GM11168 (cell line): ENCODE results near the gene NLN.
"Not testable (repeated sequence)": the region's sequence is repeated elsewhere in the genome, so short reads cannot be mapped to it uniquely, and the experiment has no call there.

Experiments used
- in situ Hi-C: fragments of 300-500 bp; cut with MboI; formaldehyde crosslinking; loops from one replicate; pipeline ENCODE4 v1.12.0; 2022; ENCODE audit warnings: low sequenced_read_pairs; ENCODE audit not compliant: unreplicated experiment

Gene NLN

DNA sequence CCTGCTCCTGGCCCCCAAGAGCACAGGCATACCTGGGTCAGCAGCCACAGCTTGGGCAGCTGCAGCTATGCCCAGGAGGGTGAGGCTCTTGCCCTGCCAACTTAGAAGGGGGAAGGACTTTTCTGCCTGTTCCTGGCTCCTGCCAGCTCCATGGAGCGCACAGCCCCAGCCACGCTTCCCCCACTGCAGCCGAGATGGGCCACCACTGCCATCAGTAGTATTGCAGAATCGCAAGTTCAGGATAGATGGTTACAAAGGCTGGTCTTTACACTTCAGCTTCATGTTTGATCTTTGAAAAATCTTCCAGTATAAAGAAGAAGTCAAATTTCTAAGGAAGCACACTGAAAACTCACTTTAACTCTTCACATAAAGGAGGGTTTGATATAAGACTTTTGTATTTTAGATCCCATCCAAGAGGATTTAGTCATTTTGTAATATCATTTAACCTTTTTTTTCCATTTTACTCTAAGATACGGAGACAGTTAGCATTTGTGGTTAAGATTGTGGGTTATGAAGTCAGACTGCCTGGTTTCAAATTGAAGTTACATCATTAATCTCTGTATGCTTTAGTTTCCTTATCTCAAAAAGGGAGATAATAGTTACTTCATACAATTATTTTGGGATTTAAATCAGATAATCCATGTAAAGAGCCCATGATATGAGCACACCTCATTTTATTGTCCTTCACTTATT is 81.8 kb downstream of the NLN start:
- in situ Hi-C loops = no loop called here

DNA sequence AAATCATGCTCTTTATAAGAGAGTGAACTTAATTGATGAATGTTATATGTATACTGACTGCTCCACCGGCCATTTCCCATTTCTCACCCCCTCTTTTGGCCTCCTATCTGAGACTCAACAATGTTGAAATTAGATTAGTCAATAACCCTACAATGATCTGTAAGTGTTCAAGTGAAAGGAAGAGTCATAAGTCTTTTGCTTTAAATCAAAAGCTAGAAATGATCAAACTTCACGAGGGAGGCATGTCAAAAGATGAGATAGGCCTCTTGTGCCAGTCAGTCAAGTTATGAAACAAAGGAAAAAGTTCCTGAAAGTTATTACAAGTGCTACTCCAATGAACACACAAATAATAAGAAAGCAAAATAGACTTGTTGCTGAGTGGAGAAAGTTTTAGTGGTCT is 83.1 kb downstream of the NLN start:
- in situ Hi-C loops = no loop called here

DNA sequence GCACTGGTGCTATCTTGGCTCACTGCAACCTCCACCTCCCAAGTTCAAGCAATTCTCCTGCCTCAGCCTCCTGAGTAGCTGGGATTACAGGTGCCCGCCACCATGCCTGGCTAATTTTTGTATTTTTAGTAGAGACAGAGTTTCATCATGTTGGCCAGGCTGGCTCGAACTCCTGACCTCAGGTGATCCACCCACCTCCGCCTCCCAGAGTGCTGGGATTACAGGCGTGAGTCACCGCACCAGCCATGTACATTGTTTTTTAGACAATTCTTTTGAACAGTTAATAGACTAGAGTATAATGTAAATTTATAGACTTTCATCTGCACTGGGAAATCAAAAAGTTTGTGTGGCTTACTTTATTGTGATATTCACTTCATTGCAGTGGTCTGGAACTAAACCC is 85.5 kb downstream of the NLN start:
- in situ Hi-C loops = not testable (repeated sequence)

DNA sequence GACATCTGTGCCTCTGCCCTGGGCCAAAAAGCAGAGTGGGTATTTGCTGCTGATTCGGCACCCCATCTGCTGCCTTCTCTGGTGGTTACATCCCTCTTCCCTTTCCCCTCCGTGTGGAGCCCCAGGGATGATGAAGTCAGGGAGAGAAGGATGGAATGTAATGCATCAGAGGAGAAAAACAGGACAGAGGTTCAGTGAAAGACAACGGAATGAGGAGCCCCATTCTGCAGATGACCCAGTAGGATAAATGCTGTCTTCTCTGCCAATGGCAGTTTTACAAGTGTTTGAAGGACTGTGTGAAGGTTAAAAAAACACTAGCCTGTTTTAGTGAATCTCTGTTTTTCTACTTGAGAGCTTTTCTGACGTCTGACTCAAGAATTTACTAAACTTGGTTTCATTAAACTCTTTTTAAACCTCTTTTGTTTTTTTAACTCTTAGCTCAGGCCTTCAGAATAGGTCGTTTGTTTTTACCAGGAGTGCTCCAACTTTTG is 86.3 kb downstream of the NLN start:
- in situ Hi-C loops = no loop called here

DNA sequence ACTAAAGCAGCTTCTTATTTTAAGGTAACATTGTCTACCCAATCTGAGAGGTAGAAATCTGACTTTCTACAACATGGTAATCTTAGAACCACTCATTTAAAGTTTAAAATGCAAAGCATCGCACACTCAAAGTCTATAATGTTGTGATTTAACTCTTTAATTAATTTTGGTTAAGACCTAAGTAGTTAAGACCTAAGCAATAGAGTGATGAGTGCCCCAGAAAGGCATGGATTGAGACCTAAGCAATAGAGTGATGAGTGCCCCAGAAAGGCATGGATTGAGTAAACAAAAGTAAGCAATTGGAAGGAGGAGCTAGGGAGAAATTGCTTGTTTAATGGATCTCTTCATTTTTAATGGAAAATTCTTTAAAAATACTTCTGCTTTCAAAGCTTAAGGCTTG is 86.8 kb downstream of the NLN start:
- in situ Hi-C loops = no loop called here

DNA sequence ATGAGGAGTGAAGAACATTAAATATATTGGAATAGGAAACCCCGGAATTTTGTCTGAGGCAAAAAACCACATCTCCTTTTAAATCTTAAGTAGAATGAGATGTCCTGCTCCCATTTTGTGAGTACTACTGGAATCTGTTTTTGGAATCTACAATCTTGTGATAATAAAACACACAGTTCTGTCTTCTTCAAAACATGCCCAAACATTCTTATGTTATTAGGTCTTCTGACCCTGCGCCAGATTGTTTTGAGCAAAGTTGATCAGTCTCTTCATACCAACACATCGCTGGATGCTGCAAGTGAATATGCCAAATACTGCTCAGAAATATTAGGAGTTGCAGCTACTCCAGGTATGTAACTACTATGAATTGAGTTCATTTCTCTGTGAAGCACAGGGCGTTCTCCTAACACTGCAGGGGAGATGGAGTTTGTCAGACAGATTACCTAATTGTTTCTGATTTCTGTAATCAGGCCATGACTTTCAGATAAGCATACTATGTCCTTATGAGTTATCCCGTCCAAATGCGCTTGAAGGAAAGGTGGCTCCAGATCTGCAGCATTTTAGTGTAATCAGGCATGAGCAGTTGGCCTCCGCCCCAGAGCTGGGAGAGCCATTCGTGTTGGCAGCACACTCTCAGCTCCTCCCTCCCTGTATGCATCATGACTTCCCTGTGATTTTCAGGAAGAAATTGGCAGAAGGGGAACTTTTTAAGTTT is 88.0 kb downstream of the NLN start:
- in situ Hi-C loops = no loop called here

DNA sequence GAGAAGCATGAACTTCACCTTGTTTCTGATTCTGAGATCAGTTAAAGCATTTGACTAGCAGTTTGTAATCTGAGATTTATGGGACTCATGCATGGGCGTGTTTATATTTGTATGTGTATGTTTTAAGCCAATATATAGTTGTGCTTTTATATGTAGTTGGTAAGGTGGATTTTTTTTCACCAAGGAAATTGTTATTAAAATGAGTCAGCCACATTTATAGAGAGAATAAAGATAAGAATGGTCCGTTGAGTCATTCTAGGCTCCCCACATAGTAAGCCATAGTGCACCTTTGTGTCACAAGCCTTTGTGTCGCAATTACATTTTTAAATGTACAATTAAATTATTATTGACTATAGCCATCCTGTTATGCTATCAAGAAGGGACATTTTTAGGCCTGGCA is 89.0 kb downstream of the NLN start:
- in situ Hi-C loops = no loop called here

DNA sequence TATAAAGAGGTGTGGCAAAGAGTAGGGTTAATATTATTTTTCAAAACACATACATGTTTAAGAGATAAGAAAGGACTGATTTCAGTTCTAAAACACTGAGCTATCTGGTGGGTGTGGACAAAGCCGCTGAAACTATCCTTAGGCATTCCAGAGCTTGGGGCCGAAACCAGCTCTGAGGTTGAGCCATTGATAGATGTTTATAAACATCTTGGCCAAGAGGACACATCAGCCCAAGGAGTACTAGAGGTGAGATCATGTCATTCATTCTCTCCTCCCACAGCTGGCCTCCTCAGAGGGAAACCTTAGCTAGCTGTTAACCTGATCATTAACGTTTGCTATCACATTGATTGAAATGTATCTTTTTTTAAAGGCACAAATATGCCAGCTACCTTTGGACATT is 89.9 kb downstream of the NLN start:
- in situ Hi-C loops = no loop called here

DNA sequence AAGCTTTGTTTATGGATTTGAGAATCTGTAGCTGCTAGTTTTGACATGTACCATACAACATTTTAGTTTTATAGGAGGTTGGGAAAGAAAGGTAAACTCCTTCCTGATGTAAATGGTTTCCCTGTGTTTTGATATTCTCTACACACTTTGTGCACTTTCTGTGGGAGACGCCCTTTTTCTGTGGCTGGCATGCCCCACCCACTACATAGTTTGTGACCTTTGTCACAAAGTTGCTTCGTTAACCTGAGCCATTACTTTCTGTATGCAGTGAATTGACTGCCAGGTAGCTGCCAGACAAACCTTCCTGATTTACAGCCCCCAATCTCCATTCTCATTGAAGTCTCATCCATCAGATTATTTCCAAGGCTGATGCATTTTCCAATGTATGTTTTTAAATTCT is 90.6 kb downstream of the NLN start:
- in situ Hi-C loops = no loop called here

DNA sequence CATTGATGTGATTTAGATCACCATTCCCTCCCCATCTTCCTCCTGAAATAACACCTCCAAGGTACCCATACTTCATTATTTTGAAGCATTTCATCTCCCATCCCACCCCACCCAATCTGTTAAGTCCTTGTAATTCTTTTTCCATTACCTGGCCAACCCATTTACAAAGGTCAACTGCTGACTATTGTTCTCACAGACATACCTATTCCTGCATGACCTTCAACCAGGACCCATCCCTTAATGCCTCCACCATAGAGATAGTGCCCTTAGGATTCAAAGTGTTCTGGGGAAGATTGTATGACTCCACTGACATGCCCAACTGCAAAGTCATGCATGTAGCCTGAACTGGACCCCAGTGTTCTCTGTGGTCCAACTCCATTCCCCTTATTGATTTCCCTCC is 91.2 kb downstream of the NLN start:
- in situ Hi-C loops = no loop called here

DNA sequence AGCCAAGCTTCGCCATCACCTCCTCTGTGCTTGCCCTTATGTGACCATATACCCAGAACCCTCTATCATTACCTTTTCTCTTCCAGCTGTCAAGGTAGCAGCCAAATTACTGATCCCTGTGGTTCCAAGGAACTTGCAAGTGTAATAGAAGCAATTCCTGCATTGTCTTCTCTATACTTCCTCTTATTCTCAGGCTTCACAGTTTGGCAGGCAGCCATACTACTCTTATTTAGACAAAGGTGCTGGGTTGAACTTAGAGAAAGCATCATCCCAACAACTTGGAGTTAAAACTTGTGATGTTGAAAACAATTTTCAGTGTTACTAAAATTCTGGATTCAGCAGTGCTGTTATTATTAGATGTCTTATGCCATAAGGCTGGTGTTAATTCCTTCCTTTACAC is 93.2 kb downstream of the NLN start:
- in situ Hi-C loops = no loop called here

DNA sequence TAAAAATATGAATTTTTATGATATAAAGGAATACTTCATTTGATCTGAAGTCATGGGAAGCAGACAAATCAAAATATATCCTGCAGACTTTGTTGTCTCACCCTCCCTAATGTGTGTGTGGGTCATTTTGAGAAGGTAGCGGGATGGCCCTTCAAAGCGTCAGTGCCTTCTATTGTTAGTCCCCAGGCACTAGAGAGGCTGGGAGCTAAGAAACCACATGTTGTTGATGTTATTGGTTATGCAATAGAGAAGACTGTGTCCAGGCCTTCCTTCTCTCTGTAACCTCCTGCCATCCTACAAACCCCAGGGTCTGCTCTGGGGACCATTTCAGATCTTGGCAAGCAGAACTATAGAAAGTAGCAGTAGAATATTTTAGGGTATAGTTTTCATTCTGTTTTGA is 94.7 kb downstream of the NLN start:
- in situ Hi-C loops = no loop called here

DNA sequence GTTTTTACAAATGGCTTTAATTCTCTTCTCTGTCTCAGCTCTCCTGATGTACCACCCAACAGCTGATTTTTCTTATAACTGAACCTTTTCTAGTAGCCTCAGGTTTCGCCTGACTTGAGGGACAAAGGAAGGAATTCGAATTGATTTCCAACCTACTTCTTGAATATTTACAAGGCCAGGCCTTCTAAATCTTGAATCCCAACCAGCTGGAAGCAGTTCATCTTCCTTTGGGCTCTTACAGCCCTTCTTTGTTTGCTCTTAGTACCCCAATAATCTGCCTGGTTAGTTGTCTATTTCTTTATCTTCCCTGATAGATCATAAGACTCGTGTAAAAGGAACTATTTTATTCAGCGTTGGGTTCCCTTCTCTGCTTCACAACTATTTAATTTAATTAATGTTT is 95.9 kb downstream of the NLN start:
- in situ Hi-C loops = no loop called here

DNA sequence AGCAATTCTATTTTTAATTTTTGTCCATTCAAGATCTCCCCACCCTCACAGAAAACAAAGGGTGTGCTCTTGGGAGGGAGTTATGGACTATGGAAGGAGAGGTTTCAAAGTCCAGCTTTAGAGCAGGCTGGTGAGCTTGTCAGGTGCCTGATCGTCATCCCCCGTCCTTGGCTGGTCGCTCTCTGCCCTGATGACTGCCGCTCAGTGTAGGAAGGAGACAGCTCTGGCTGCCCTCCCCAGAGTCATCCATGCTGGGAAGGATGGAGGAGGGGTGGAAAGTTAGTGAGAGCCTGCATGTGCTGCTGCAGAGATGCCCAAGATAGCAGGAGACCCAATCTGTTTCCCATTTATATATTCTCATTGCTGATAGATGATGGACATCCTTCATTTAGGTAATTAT is 96.6 kb downstream of the NLN start:
- in situ Hi-C loops = no loop called here

DNA sequence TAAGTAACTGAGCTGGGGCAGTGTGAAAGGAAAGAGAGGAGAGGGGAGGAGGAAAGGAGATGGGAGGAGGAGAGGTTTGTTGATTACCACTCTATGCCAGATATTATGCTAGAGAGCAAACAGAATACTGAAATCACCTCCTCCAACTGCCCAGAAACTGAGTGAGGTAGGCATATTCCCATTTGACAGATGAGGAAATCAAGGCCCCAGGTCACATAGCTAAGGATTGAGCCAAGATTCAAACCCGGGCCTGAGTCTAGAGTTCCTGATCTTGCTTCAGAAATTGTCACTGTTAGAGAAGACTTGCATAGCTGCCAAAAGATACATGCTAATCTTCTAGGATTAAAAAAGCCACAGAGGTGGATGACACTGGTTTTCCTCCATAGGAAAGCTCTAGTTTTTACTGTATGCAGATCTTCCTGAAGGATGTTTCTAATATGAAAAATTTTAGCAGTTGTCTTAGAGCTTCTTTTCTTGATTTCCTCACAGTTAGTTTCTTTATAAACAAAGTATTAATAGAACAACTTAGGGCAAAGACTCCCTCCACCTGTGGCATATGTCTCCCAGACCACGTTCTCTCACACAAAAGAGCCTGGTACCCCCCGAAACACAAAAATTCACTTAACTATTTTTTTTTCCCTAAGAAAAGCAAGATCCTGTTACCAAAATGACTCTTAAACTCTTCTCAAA is 97.4 kb downstream of the NLN start:
- in situ Hi-C loops = no loop called here

DNA sequence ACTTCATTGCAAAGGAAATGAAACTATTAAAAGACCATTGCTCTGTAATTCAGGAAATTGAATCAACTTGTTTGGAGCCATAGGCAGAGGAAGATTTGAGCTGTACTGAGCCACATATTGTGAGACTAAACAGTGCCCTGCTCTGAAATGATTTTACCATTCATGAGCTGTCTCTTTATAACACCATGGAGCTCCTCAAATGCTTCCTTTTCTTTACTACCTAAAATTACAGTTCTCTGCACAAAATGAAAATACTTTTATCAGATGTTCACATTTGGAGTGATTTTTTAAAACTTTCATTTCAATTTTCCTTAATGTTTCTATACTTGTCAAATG is 97.9 kb downstream of the NLN start:
- in situ Hi-C loops = no loop called here

DNA sequence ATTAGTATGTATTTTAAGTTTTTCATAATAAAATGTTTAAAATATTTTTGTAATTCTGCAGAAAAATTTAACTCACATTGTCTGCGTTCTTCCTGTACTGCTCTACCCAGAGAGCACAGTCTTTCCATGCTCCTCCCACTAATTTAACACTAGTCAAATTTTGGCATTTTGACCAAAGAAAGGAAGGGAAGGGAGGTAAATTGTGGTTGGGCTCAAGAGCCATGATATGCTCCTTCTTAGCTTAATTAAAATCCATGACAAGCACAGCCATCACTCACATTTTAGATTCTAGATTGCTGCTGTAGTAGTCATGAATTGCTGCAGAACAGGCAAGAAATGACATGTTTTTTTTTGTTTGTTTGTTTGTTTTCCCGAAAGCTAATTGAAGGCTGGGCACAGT is 98.4 kb downstream of the NLN start:
- in situ Hi-C loops = no loop called here

DNA sequence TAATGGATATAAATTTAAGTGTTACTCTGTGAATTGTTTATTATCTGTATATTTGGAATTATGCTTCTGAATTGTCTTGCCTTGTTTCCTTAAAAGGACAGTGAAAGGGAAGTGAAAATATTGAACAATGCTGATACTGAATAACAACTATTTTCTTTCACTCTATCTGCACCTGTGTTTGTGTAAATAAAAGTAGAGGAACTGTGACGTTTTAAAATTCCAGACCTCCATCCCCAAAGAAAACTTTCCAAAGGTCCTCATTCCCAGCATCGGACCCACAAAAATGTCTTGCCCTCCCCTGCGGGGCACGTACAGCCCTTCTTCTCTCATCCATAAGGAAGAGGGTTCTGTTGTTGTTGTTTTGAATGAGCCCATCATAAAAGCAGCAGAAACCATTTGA is 100.0 kb downstream of the NLN start:
- in situ Hi-C loops = no loop called here

DNA sequence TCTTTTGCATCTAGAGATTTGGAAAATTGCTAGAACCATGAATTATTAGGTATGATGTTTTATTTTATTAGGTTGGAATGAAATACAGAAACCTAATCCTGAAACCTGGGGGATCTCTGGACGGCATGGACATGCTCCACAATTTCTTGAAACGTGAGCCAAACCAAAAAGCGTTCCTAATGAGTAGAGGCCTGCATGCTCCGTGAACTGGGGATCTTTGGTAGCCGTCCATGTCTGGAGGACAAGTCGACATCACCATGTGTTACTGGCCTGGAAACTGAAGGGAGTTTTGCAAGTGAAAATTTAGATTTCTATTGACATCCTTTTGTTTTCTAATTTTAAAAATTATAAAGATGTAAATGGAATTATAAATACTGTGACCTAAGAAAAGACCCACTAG is 100.7 kb downstream of the NLN start:
- in situ Hi-C loops = no loop called here

DNA sequence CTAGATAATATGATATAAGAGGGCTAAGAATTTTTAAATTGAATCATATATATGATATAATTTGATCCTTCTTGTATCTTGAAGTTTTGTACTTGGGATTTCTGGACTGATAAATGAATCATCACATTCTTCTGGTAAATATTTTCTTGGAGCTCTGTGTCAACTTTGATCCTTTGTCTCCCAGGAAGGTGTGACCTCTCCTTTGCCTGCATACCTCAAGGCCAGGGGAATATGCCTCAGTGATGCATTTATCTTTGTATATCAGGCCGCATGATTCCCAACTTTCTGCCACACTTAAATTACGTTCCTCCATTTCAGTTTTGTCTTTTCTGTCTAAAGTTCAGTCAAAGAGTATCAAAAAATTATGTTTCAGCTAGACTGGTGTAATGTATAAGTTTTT is 101.2 kb downstream of the NLN start:
- in situ Hi-C loops = no loop called here

DNA sequence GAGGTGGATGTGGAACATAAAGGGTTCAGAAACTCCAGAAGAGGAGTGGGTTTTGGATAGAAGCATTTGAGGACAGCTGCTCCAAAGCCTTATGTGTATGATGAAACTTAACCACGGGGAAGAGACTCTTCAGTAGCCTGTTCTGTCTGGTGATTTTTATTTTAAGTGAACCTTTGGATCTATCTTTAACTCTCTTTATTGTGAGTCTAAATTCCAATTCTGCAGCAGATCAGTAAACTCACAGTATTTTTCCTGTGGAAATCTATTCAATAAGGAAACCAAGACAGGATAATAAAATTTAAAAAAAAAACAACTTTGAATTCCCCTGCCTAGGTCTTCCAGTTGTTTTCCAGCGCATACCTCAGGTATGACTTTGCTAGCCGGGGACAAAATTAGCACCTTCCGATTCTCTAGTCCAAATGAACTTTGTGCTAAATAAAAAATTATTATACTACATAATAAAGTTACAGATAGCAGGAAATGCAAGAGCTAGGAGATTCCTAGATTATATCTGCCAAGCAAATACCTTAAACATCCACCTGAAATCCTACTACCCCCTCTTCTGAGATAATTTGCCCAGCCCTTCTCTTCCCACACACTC is 101.9 kb downstream of the NLN start:
- in situ Hi-C loops = no loop called here
